OCI-M1 (cell line): Measurements from ENCODE around the gene NR5A2.

Experiments used
- DNase-seq: peaks from one replicate; lab custom pipeline; 2025; lab: John Stamatoyannopoulos, UW

Gene NR5A2

GRCh38 chr1:200036619-200037270, 9.2 kb downstream of the NR5A2 start:
- no peak for DNase-seq

GRCh38 chr1:200037501-200037900, 10.0 kb downstream of the NR5A2 start:
- no peak for DNase-seq

- no peak for DNase-seq
These were observed 10.4 kb downstream of the NR5A2 start for GRCh38 chr1:200037904-200038303.

GRCh38 chr1:200038325-200038980, 10.9 kb downstream of the NR5A2 start:
- no peak for DNase-seq

GRCh38 chr1:200038981-200039848, 11.7 kb downstream of the NR5A2 start:
- DNase-seq = no peak

GRCh38 chr1:200039849-200040474, 12.5 kb downstream of the NR5A2 start:
- DNase-seq = no peak

GRCh38 chr1:200040481-200041138, 13.1 kb downstream of the NR5A2 start:
- no peak for DNase-seq

GRCh38 chr1:200041337-200042118, 14.0 kb downstream of the NR5A2 start:
- no peak for DNase-seq

GRCh38 chr1:200042119-200042551, 14.6 kb downstream of the NR5A2 start:
- no peak for DNase-seq

GRCh38 chr1:200042552-200043335, 15.2 kb downstream of the NR5A2 start:
- no peak for DNase-seq

GRCh38 chr1:200043336-200043668, 15.8 kb downstream of the NR5A2 start:
- DNase-seq = no peak

- DNase-seq = no peak
These were observed 18.6 kb downstream of the NR5A2 start for GRCh38 chr1:200046115-200046514.

- no peak for DNase-seq
These were observed 20.7 kb downstream of the NR5A2 start for GRCh38 chr1:200048244-200048643.

GRCh38 chr1:200049810-200050209, 22.3 kb downstream of the NR5A2 start:
- DNase-seq = no peak

GRCh38 chr1:200051620-200052019, 24.1 kb downstream of the NR5A2 start:
- DNase-seq = no peak

GRCh38 chr1:200053091-200053490, 25.6 kb downstream of the NR5A2 start:
- DNase-seq = no peak

- DNase-seq = no peak
These were observed 26.1 kb downstream of the NR5A2 start for GRCh38 chr1:200053646-200054045.

- no peak for DNase-seq
These were observed 30.8 kb downstream of the NR5A2 start for GRCh38 chr1:200058341-200058740.

- no peak for DNase-seq
These were observed 34.6 kb downstream of the NR5A2 start for GRCh38 chr1:200062143-200062542.

- DNase-seq = no peak
These were observed 45.3 kb downstream of the NR5A2 start for GRCh38 chr1:200072636-200073285.
